ENCODE results near the gene RDH13. TPM values are rescaled to one million over a fixed set of nuclear protein-coding genes. Genes with fewer than 3 reads are reported as not detected.
"Not testable (repeated sequence)": the region's sequence is repeated elsewhere in the genome, so short reads cannot be mapped to it uniquely, and the experiment has no call there.

Gene RDH13
- total RNA-seq, 2 donors from 2014 or later = 39.5 to 93.0 TPM

GRCh38 chr19:55027472-55028337 lies 35.2 kb downstream of the RDH13 start:
- intact Hi-C loops (cut with DNase I) = no loop called here
- no peaks in the 10 kb centered on the region for H3K27me3 ChIP-seq
- H3K4me1 ChIP-seq = no peaks in the 10 kb centered on the region
- no peak for DNase-seq
- no peaks in the 10 kb centered on the region for H3K9me3 ChIP-seq
- H3K27ac ChIP-seq = no peak overlapping the region
- H3K4me3 ChIP-seq = no peak overlapping the region
- H3K9ac ChIP-seq (ENCODE audit: low read depth in 2 of 2, low read length in 2 of 2) = no peak overlapping the region
- no peaks in the 10 kb centered on the region for H3K36me3 ChIP-seq
- no peak for TF ChIP-seq CTCF (IDR thresholded peaks at IDR 0.05)

DNA sequence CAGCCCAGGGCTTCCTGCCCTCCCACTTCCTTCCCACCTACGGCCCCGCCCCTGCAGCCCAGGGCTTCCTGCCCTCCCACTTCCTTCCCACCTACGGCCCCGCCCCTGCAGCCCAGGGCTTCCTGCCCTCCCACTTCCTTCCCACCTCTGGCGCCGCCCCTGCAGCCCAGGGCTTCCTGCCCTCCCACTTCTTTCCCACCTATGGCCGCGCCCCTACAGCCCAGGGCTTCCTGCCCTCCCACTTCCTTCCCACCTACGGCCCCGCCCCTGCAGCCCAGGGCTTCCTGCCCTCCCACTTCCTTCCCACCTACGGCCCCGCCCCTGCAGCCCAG lies 35.8 kb downstream of the RDH13 start:
- H3K9ac ChIP-seq (ENCODE audit: low read depth in 2 of 2, low read length in 2 of 2); H3K27ac ChIP-seq; H3K36me3 ChIP-seq; H3K27me3 ChIP-seq; H3K9me3 ChIP-seq; DNase-seq; H3K4me1 ChIP-seq; H3K4me3 ChIP-seq; intact Hi-C loops (cut with DNase I): not testable (repeated sequence)

DNA sequence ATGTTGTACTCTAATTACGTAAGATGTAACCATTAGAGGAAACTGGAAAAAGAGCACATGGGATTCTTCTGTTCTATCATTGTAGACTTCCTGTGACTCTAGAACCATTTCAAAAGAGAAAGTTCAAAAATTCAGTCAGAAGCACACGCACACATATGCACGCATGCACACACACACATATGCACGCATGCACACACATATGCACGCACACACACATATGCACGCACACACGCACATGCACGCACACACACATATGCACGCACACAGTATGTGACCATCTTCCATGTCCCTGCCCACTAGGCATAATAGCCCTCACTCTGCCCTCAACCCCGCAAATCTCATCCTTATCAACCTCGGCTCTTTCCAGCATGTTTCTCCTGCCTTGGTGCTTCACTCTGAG lies 38.8 kb downstream of the RDH13 start:
- Histone ChIP-seq H3K4me3 (no peak overlapping the region), H3K4me1 (no peaks in the 10 kb centered on the region), H3K27me3 (no peaks in the 10 kb centered on the region), H3K9ac (ENCODE audit: low read depth in 2 of 2, low read length in 2 of 2) (no peak overlapping the region), H3K9me3 (no peaks in the 10 kb centered on the region), H3K36me3 (no peaks in the 10 kb centered on the region), H3K27ac (no peak overlapping the region)
- no peak for DNase-seq
- TF ChIP-seq CTCF (IDR thresholded peaks at IDR 0.05) = no peak
- intact Hi-C loops (cut with DNase I) = no loop called here

GRCh38 chr19:55020351-55020750 lies 42.6 kb downstream of the RDH13 start:
- H3K4me1 ChIP-seq; H3K4me3 ChIP-seq; H3K9me3 ChIP-seq; H3K27me3 ChIP-seq; intact Hi-C loops (cut with DNase I); H3K9ac ChIP-seq (ENCODE audit: low read depth in 2 of 2, low read length in 2 of 2); H3K27ac ChIP-seq; H3K36me3 ChIP-seq; DNase-seq: not testable (repeated sequence)

GRCh38 chr19:55018633-55019032 lies 44.3 kb downstream of the RDH13 start:
- H3K4me1 ChIP-seq = no peaks in the 10 kb centered on the region
- H3K4me3 ChIP-seq = no peak overlapping the region
- TF ChIP-seq CTCF (IDR thresholded peaks at IDR 0.05) = no peak
- no peak overlapping the region for H3K9ac ChIP-seq (ENCODE audit: low read depth in 2 of 2, low read length in 2 of 2)
- no peaks in the 10 kb centered on the region for H3K27me3 ChIP-seq
- no peaks in the 10 kb centered on the region for H3K9me3 ChIP-seq
- no peak overlapping the region for H3K27ac ChIP-seq
- no peak for DNase-seq
- intact Hi-C loops (cut with DNase I) = no loop called here
- H3K36me3 ChIP-seq = no peaks in the 10 kb centered on the region

- no peak for TF ChIP-seq CTCF (IDR thresholded peaks at IDR 0.05)
- H3K36me3 ChIP-seq = no peaks in the 10 kb centered on the region
- no peak overlapping the region for H3K27ac ChIP-seq
- H3K4me1 ChIP-seq = no peaks in the 10 kb centered on the region
- H3K4me3 ChIP-seq = no peak overlapping the region
- no peaks in the 10 kb centered on the region for H3K9me3 ChIP-seq
- no peak overlapping the region for H3K9ac ChIP-seq (ENCODE audit: low read depth in 2 of 2, low read length in 2 of 2)
- intact Hi-C loops (cut with DNase I) = no loop called here
- no peak for DNase-seq
- no peaks in the 10 kb centered on the region for H3K27me3 ChIP-seq
Measured at GRCh38 chr19:55018216-55018615, 44.7 kb downstream of the RDH13 start.
